ENCODE results near the gene DLG4. TPM values are rescaled to one million over a fixed set of nuclear protein-coding genes. Genes with fewer than 3 reads are reported as not detected.

Gene DLG4
- total RNA-seq, 4 donors from 2014 or later = 2.6 to 15.7 (median 9.4) TPM

DNA sequence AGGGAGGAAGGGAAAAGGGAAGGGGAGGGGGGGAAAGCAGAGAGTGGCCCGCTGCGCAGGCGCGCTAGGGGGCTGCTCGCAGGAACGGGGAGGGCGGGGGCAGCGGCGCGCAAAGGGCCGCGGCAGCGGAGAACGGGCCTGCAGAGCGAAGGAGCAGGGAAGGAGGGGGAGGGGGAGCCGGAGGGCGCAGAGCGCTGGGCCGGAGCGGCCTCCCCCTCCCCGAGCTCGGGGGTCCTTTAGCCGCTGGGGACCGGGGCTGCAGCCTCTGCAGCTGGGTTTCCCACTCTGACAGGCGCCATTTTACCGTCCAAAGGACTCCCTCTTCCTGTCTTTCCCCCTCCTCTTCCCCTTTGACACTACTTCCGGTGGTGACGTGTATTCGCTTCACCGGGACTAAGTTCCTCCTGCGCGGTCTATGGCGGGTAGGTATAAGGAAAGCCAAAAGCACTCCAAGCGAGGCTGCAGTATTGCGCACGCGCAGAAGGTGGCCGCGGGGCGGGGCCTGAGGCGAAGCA is 32.1 kb upstream of the DLG4 start, which contains the start of gene CTDNEP1:
Gene CTDNEP1, minus strand, starts transcription at position 74 of the 515 bp plus-strand sequence. CDS start 438 bp downstream, outside the sequence.
- H3K36me3 ChIP-seq = peaks cover 0 to 30% (median 0%) of the 10 kb centered on the region in 3 donors
- DNase-seq = peak; percentile 96 to 99 (median 98)
- TF ChIP-seq, protein P1, sequence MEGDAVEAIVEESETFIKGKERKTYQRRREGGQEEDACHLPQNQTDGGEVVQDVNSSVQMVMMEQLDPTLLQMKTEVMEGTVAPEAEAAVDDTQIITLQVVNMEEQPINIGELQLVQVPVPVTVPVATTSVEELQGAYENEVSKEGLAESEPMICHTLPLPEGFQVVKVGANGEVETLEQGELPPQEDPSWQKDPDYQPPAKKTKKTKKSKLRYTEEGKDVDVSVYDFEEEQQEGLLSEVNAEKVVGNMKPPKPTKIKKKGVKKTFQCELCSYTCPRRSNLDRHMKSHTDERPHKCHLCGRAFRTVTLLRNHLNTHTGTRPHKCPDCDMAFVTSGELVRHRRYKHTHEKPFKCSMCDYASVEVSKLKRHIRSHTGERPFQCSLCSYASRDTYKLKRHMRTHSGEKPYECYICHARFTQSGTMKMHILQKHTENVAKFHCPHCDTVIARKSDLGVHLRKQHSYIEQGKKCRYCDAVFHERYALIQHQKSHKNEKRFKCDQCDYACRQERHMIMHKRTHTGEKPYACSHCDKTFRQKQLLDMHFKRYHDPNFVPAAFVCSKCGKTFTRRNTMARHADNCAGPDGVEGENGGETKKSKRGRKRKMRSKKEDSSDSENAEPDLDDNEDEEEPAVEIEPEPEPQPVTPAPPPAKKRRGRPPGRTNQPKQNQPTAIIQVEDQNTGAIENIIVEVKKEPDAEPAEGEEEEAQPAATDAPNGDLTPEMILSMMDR (IDR thresholded peaks at IDR 0.05) = no peak
- TF ChIP-seq POLR2A (IDR thresholded peaks at IDR 0.05) = peak in 1 of 2 donors; percentile 78
- H3K9me3 ChIP-seq = no peaks in the 10 kb centered on the region
- H3K27me3 ChIP-seq = no peaks in the 10 kb centered on the region
- H3K4me1 ChIP-seq = peaks cover 0 to 34% (median 16%) of the 10 kb centered on the region in 4 donors
- H3K4me3 ChIP-seq = peak within 1 kb of the TSS; percentile 82 to 100 (median 88)
- H3K27ac ChIP-seq = peak within 1 kb of the TSS; percentile 98 to 100 (median 98)

DNA sequence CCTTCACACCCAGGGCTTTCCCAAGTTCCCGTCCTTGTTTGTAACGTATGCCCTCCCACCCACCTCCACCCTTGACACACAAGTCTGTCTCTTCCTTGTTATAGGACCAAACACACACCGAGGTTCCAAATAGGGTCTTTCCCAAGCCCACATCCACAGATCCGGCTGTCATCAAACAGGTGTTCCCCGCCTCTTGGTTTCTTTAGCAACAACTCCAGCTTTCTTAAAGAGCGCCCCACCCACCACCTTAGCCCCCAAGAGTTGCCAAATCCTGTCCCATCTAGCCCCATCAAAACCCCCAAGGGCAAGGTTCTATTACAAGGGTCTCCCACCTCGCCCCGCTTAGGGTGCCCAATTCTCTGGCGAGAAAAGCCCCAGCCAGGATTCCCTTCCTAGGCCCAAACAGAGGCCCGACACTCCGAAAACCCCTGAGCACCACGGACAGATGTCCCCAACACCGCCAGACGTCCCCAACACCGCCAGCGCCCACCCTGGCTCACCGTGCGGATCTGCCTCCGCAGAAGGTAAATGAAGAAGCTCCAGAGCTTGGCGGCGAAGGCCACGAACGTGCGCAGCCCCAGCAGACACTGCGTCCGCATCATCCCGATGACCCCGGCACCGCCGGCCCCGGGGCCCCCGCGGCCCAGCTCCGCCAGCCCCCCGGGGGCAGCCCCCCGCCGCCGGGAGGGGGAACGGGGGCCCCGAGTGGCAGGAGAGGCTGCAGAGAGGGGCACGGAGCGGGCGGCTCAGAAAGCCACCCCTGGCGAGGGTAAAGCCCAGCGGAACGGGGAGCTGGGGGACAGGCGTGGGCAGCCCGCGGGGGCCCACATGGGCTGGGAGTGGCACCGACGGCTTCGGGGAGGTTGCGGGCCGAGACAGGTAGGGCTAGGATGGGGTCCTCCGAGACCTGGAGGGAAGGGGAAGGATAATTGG is 31.3 kb upstream of the DLG4 start:
- no peak for DNase-seq
- H3K27ac ChIP-seq = peak overlapping the region; percentile 98 to 100 (median 98)
- H3K4me3 ChIP-seq = peak overlapping the region; percentile 82 to 100 (median 88)
- H3K27me3 ChIP-seq = no peaks in the 10 kb centered on the region
- TF ChIP-seq POLR2A (IDR thresholded peaks at IDR 0.05) = no peak
- TF ChIP-seq, protein P1 (IDR thresholded peaks at IDR 0.05) = no peak
- H3K4me1 ChIP-seq = peaks cover 0 to 33% (median 16%) of the 10 kb centered on the region in 4 donors
- H3K9me3 ChIP-seq = no peaks in the 10 kb centered on the region
- peaks cover 0 to 30% (median 0%) of the 10 kb centered on the region in 3 donors for H3K36me3 ChIP-seq

DNA sequence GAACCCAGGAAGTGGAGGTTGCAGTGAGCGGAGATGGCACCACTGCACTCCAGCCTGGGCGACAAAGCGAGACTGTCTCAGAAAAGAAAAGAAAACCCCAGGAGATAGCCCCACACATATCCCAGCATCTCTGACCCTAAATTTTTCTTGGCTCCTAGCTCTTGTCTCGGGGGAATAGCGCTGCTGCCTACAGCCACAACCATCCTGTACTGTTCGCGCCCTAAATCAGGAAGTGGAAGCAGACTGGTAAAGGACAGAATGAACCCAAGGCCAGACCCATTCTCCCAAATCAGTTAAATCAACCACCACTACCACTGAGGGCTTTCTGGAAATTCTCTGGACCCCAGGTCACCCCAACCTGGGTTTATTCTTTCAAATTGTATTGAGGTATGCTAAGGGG is 30.2 kb upstream of the DLG4 start:
- peak overlapping the region in 3 of 4 donors; percentile 86 to 100 (median 89) for H3K4me3 ChIP-seq
- H3K27me3 ChIP-seq = no peaks in the 10 kb centered on the region
- H3K27ac ChIP-seq = peak overlapping the region in 1 of 4 donors; percentile 98
- no peaks in the 10 kb centered on the region for H3K9me3 ChIP-seq
- DNase-seq = no peak
- peaks cover 0 to 33% (median 16%) of the 10 kb centered on the region in 4 donors for H3K4me1 ChIP-seq
- peaks cover 0 to 30% (median 0%) of the 10 kb centered on the region in 3 donors for H3K36me3 ChIP-seq
- TF ChIP-seq, protein P1 (IDR thresholded peaks at IDR 0.05) = no peak
- no peak for TF ChIP-seq POLR2A (IDR thresholded peaks at IDR 0.05)

DNA sequence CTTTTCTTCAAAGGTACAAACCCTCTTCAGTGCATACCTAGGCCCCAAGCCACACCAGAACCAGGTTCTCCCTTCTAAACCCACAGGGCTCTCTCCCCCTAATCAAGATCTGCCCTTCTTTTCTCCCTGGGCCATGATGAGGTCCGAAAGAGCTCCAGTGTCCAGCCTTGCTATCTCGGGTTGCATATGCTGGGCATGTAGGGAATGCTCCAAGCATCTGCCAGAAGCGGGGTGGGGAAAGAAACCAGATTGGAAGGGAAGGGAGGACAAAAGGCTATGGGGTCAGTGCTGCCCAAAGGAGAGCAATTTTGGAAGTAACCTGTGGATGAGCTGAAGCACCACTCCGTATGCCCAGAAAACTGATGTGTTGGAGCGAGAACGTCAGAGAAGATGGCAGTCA is 29.6 kb upstream of the DLG4 start:
- TF ChIP-seq, protein P1 (IDR thresholded peaks at IDR 0.05) = no peak
- TF ChIP-seq POLR2A (IDR thresholded peaks at IDR 0.05) = no peak
- DNase-seq = no peak
- peak overlapping the region in 1 of 4 donors; percentile 98 for H3K27ac ChIP-seq

DNA sequence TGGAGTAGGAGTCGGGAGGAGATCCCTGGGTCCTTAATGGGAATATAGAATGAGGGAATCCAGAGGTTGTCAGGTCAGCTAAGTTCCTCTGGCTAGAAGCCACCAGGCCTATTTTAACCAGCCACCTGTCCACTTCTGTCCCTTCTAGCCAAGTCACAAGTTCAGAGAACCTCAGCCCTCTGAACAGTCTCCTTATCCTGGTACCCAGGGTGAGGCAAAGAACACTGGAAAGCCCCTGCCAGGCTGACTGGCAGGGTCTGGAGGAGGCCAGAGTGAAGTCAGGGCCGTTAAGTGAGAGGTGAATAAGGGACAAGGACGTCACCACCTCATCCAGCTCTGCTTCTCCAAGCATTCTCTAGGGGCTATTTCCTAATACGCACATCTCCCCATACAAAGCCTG is 29.2 kb upstream of the DLG4 start:
- Histone ChIP-seq H3K4me1 (peaks cover 0 to 35% (median 16%) of the 10 kb centered on the region in 4 donors), H3K4me3 (no peak overlapping the region), H3K27ac (no peak overlapping the region), H3K36me3 (peaks cover 0 to 34% (median 0%) of the 10 kb centered on the region in 3 donors), H3K27me3 (no peaks in the 10 kb centered on the region), H3K9me3 (no peaks in the 10 kb centered on the region)
- DNase-seq = no peak
- TF ChIP-seq, protein P1 (IDR thresholded peaks at IDR 0.05) = no peak
- TF ChIP-seq POLR2A (IDR thresholded peaks at IDR 0.05) = no peak

More for the DNA sequence above, 29.6 kb upstream of the DLG4 start:
- no peaks in the 10 kb centered on the region for H3K9me3 ChIP-seq
- H3K4me3 ChIP-seq = no peak overlapping the region
- no peaks in the 10 kb centered on the region for H3K27me3 ChIP-seq
- peaks cover 0 to 33% (median 16%) of the 10 kb centered on the region in 4 donors for H3K4me1 ChIP-seq
- peaks cover 0 to 30% (median 0%) of the 10 kb centered on the region in 3 donors for H3K36me3 ChIP-seq

Measured in Peyer's patch (tissue), 4 donors.